Measurements from ENCODE around the gene CACFD1. TPM values are rescaled to one million over a fixed set of nuclear protein-coding genes. Genes with fewer than 3 reads are reported as not detected.
"Not testable (repeated sequence)": the region's sequence is repeated elsewhere in the genome, so short reads cannot be mapped to it uniquely, and the experiment has no call there.

CACFD1 gene
- total and polyA plus RNA-seq, 11 donors: 8.0 to 21.9 (median 11.6) TPM

DNA sequence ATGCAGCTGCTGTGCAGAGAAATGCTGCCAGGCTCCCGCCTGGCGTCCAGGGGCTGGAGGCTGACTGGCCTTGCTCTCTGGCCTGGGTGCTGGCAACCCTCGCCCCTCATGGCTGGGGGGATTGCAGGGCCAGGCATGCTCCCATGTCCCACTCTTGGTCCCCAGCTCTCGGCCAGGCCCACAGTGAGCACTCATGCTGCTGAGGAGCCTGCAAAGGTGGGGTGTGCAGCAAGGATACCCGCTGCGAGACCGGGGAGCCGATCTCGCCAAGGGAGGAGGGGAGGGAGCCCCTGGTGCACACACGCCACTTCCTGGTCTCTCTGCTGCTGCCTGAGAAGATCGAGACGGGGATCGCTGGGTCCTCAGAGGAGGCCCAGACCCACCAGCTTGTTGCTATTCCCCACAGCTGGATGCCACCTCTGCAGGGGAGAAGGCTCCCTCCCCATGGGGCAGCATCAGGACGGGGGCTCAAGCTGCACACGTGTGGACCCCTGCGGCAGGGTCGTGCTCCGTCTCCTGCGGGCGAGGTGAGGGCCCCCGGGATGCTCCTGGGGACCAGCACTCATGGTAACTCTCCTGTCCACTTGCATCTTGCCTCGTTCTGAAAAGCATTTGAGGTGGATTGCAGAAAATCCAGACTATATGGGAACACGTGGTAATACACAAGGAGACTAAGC lies 14.3 kb upstream of the CACFD1 start:
- Histone ChIP-seq H3K27ac (no peak overlapping the region), H3K36me3 (no peaks in the 10 kb centered on the region), H3K4me3 (no peak overlapping the region), H3K9me3 (no peaks in the 10 kb centered on the region), H3K4me1 (no peaks in the 10 kb centered on the region), H3K27me3 (no peaks in the 10 kb centered on the region)
- intact Hi-C loops (cut with DNase I): no loop called here
- whole genome bisulfite sequencing, 4 donors: 79 to 89% (median 81%) methylated on average over 16 to 23 of the region's 23 CpGs
- no peak for TF ChIP-seq POLR2A (IDR thresholded peaks at IDR 0.05)
- TF ChIP-seq, protein P1, sequence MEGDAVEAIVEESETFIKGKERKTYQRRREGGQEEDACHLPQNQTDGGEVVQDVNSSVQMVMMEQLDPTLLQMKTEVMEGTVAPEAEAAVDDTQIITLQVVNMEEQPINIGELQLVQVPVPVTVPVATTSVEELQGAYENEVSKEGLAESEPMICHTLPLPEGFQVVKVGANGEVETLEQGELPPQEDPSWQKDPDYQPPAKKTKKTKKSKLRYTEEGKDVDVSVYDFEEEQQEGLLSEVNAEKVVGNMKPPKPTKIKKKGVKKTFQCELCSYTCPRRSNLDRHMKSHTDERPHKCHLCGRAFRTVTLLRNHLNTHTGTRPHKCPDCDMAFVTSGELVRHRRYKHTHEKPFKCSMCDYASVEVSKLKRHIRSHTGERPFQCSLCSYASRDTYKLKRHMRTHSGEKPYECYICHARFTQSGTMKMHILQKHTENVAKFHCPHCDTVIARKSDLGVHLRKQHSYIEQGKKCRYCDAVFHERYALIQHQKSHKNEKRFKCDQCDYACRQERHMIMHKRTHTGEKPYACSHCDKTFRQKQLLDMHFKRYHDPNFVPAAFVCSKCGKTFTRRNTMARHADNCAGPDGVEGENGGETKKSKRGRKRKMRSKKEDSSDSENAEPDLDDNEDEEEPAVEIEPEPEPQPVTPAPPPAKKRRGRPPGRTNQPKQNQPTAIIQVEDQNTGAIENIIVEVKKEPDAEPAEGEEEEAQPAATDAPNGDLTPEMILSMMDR (IDR thresholded peaks at IDR 0.05): no peak
- no peak for ATAC-seq
- no peak for DNase-seq

- TF ChIP-seq, protein P1 (IDR thresholded peaks at IDR 0.05): no peak
- TF ChIP-seq POLR2A (IDR thresholded peaks at IDR 0.05): no peak
- Histone ChIP-seq H3K4me3 (no peak overlapping the region), H3K9me3 (no peaks in the 10 kb centered on the region), H3K27ac (no peak overlapping the region), H3K36me3 (no peaks in the 10 kb centered on the region), H3K27me3 (no peaks in the 10 kb centered on the region), H3K4me1 (no peaks in the 10 kb centered on the region)
- ATAC-seq (peak in 1 of 4 donors; percentile 33), DNase-seq (no peak)
- intact Hi-C loops (cut with DNase I): no loop called here
- 56 to 64% (median 59%) methylated on average over 11 to 13 of the region's 13 CpGs for WGBS, 4 donors
These were observed 11.2 kb upstream of the CACFD1 start for GRCh38 chr9:133448487-133448972.

- intact Hi-C loops (cut with DNase I): no loop called here
- Histone ChIP-seq H3K36me3 (no peaks in the 10 kb centered on the region), H3K9me3 (no peaks in the 10 kb centered on the region), H3K27me3 (no peaks in the 10 kb centered on the region), H3K4me3 (no peak overlapping the region), H3K4me1 (no peaks in the 10 kb centered on the region), H3K27ac (no peak overlapping the region)
- TF ChIP-seq, protein P1 (IDR thresholded peaks at IDR 0.05): no peak
- no peak for TF ChIP-seq POLR2A (IDR thresholded peaks at IDR 0.05)
- WGBS, 4 donors: 90 to 96% (median 93%) methylated on average over 11 to 12 of the region's 12 CpGs
- ATAC-seq: no peak
- no peak for DNase-seq
These were observed 10.0 kb upstream of the CACFD1 start for GRCh38 chr9:133449760-133450159.

- DNase-seq; H3K4me1 ChIP-seq; H3K27me3 ChIP-seq; H3K27ac ChIP-seq; intact Hi-C loops (cut with DNase I); H3K36me3 ChIP-seq; H3K9me3 ChIP-seq; H3K4me3 ChIP-seq; ATAC-seq: not testable (repeated sequence)
- WGBS, 4 donors: 95 to 96% (median 95%) methylated on average over 5 of the region's 5 CpGs
These were observed 7.9 kb upstream of the CACFD1 start for GRCh38 chr9:133451865-133452264.

DNA sequence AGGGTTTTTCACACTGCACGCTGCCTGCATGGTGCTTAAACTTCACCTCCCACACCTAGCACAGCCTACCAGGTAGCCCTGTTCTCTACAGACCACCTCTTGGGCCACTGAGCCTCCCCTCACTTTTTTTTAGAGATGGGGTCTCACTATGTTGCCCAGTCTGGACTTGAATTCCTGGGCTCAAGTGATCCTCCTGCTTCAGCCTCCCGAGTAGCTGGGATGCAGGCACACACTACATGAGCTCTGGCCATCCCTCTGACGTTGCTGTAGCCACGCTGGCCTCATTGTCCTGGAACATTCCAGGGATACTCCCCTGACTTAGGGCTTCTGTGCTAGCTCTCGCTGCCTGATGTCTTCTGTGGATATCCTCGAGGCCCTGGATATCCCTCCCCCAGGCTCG lies 7.2 kb upstream of the CACFD1 start:
- ATAC-seq (no peak), DNase-seq (no peak)
- H3K9me3 ChIP-seq: no peaks in the 10 kb centered on the region
- no peak for TF ChIP-seq POLR2A (IDR thresholded peaks at IDR 0.05)
- TF ChIP-seq, protein P1 (IDR thresholded peaks at IDR 0.05): no peak
- H3K27me3 ChIP-seq: no peaks in the 10 kb centered on the region
- H3K4me3 ChIP-seq: no peak overlapping the region
- no peaks in the 10 kb centered on the region for H3K36me3 ChIP-seq
- H3K4me1 ChIP-seq: no peaks in the 10 kb centered on the region
- 74 to 90% (median 87%) methylated on average over 7 of the region's 7 CpGs for WGBS, 4 donors
- no peak overlapping the region for H3K27ac ChIP-seq
- intact Hi-C loops (cut with DNase I): no loop called here

Measured in heart left ventricle (tissue), 16 donors.